Measurements from ENCODE around the gene COL4A2.

COL4A2 gene

GRCh38 chr13:110463871-110464510 is 156.9 kb downstream of the COL4A2 start:
- Histone ChIP-seq H3K36me3 (ENCODE audit: insufficient read depth, low read length) (peaks cover 96% of the 10 kb centered on the region), H3K27ac (ENCODE audit: low read depth, low read length) (no peak overlapping the region), H3K4me3 (ENCODE audit: low read depth in 1 of 2, low read length in 2 of 2) (no peak overlapping the region), H3K27me3 (ENCODE audit: control insufficient read depth in 1 of 2, insufficient read depth in 2 of 2, low read length in 2 of 2) (no peaks in the 10 kb centered on the region), H3K9me3 (ENCODE audit: low read length) (no peaks in the 10 kb centered on the region), H3K9ac (ENCODE audit: low read length) (no peak overlapping the region), H3K4me1 (ENCODE audit: insufficient read depth, low read length) (no peaks in the 10 kb centered on the region)

GRCh38 chr13:110464556-110465333 is 157.7 kb downstream of the COL4A2 start:
- no peaks in the 10 kb centered on the region for H3K4me1 ChIP-seq (ENCODE audit: insufficient read depth, low read length)
- H3K9me3 ChIP-seq (ENCODE audit: low read length): no peaks in the 10 kb centered on the region
- H3K9ac ChIP-seq (ENCODE audit: low read length): no peak overlapping the region
- H3K27ac ChIP-seq (ENCODE audit: low read depth, low read length): no peak overlapping the region
- H3K4me3 ChIP-seq (ENCODE audit: low read depth in 1 of 2, low read length in 2 of 2): no peak overlapping the region
- peaks cover 97% of the 10 kb centered on the region for H3K36me3 ChIP-seq (ENCODE audit: insufficient read depth, low read length)
- H3K27me3 ChIP-seq (ENCODE audit: control insufficient read depth in 1 of 2, insufficient read depth in 2 of 2, low read length in 2 of 2): no peaks in the 10 kb centered on the region

GRCh38 chr13:110465696-110466095 is 158.6 kb downstream of the COL4A2 start:
- Histone ChIP-seq H3K9ac (ENCODE audit: low read length) (no peak overlapping the region), H3K4me1 (ENCODE audit: insufficient read depth, low read length) (no peaks in the 10 kb centered on the region), H3K4me3 (ENCODE audit: low read depth in 1 of 2, low read length in 2 of 2) (no peak overlapping the region), H3K27me3 (ENCODE audit: control insufficient read depth in 1 of 2, insufficient read depth in 2 of 2, low read length in 2 of 2) (no peaks in the 10 kb centered on the region), H3K27ac (ENCODE audit: low read depth, low read length) (no peak overlapping the region), H3K9me3 (ENCODE audit: low read length) (no peaks in the 10 kb centered on the region), H3K36me3 (ENCODE audit: insufficient read depth, low read length) (peaks cover 95% of the 10 kb centered on the region)

GRCh38 chr13:110466266-110466915 is 159.3 kb downstream of the COL4A2 start:
- Histone ChIP-seq H3K27me3 (ENCODE audit: control insufficient read depth in 1 of 2, insufficient read depth in 2 of 2, low read length in 2 of 2) (no peaks in the 10 kb centered on the region), H3K4me1 (ENCODE audit: insufficient read depth, low read length) (no peaks in the 10 kb centered on the region), H3K9ac (ENCODE audit: low read length) (no peak overlapping the region), H3K36me3 (ENCODE audit: insufficient read depth, low read length) (peaks cover 96% of the 10 kb centered on the region), H3K9me3 (ENCODE audit: low read length) (no peaks in the 10 kb centered on the region), H3K4me3 (ENCODE audit: low read depth in 1 of 2, low read length in 2 of 2) (no peak overlapping the region), H3K27ac (ENCODE audit: low read depth, low read length) (no peak overlapping the region)

- Histone ChIP-seq H3K9me3 (ENCODE audit: low read length) (no peaks in the 10 kb centered on the region), H3K4me3 (ENCODE audit: low read depth in 1 of 2, low read length in 2 of 2) (no peak overlapping the region), H3K36me3 (ENCODE audit: insufficient read depth, low read length) (peaks cover 94% of the 10 kb centered on the region), H3K9ac (ENCODE audit: low read length) (no peak overlapping the region), H3K4me1 (ENCODE audit: insufficient read depth, low read length) (no peaks in the 10 kb centered on the region), H3K27me3 (ENCODE audit: control insufficient read depth in 1 of 2, insufficient read depth in 2 of 2, low read length in 2 of 2) (no peaks in the 10 kb centered on the region), H3K27ac (ENCODE audit: low read depth, low read length) (no peak overlapping the region)
Observed at GRCh38 chr13:110467516-110468110, 160.5 kb downstream of the COL4A2 start.

GRCh38 chr13:110468986-110469495 is 162.0 kb downstream of the COL4A2 start:
- Histone ChIP-seq H3K4me3 (ENCODE audit: low read depth in 1 of 2, low read length in 2 of 2) (no peak overlapping the region), H3K9me3 (ENCODE audit: low read length) (no peaks in the 10 kb centered on the region), H3K4me1 (ENCODE audit: insufficient read depth, low read length) (no peaks in the 10 kb centered on the region), H3K36me3 (ENCODE audit: insufficient read depth, low read length) (peaks cover 93% of the 10 kb centered on the region), H3K27me3 (ENCODE audit: control insufficient read depth in 1 of 2, insufficient read depth in 2 of 2, low read length in 2 of 2) (no peaks in the 10 kb centered on the region), H3K27ac (ENCODE audit: low read depth, low read length) (no peak overlapping the region), H3K9ac (ENCODE audit: low read length) (no peak overlapping the region)

- Histone ChIP-seq H3K4me3 (ENCODE audit: low read depth in 1 of 2, low read length in 2 of 2) (no peak overlapping the region), H3K36me3 (ENCODE audit: insufficient read depth, low read length) (peaks cover 93% of the 10 kb centered on the region), H3K9me3 (ENCODE audit: low read length) (no peaks in the 10 kb centered on the region), H3K9ac (ENCODE audit: low read length) (no peak overlapping the region), H3K4me1 (ENCODE audit: insufficient read depth, low read length) (no peaks in the 10 kb centered on the region), H3K27me3 (ENCODE audit: control insufficient read depth in 1 of 2, insufficient read depth in 2 of 2, low read length in 2 of 2) (no peaks in the 10 kb centered on the region), H3K27ac (ENCODE audit: low read depth, low read length) (no peak overlapping the region)
Observed at GRCh38 chr13:110469597-110469996, 162.5 kb downstream of the COL4A2 start.

- Histone ChIP-seq H3K4me3 (ENCODE audit: low read depth in 1 of 2, low read length in 2 of 2) (no peak overlapping the region), H3K9ac (ENCODE audit: low read length) (no peak overlapping the region), H3K27ac (ENCODE audit: low read depth, low read length) (no peak overlapping the region), H3K27me3 (ENCODE audit: control insufficient read depth in 1 of 2, insufficient read depth in 2 of 2, low read length in 2 of 2) (no peaks in the 10 kb centered on the region), H3K9me3 (ENCODE audit: low read length) (no peaks in the 10 kb centered on the region), H3K4me1 (ENCODE audit: insufficient read depth, low read length) (no peaks in the 10 kb centered on the region), H3K36me3 (ENCODE audit: insufficient read depth, low read length) (peaks cover 92% of the 10 kb centered on the region)
Observed at GRCh38 chr13:110470272-110471009, 163.4 kb downstream of the COL4A2 start.

GRCh38 chr13:110471156-110471832 is 164.2 kb downstream of the COL4A2 start:
- Histone ChIP-seq H3K27me3 (ENCODE audit: control insufficient read depth in 1 of 2, insufficient read depth in 2 of 2, low read length in 2 of 2) (no peaks in the 10 kb centered on the region), H3K36me3 (ENCODE audit: insufficient read depth, low read length) (peaks cover 92% of the 10 kb centered on the region), H3K9me3 (ENCODE audit: low read length) (no peaks in the 10 kb centered on the region), H3K9ac (ENCODE audit: low read length) (no peak overlapping the region), H3K4me1 (ENCODE audit: insufficient read depth, low read length) (no peaks in the 10 kb centered on the region), H3K4me3 (ENCODE audit: low read depth in 1 of 2, low read length in 2 of 2) (no peak overlapping the region), H3K27ac (ENCODE audit: low read depth, low read length) (peak overlapping the region; percentile 52)

GRCh38 chr13:110471833-110472162 is 164.7 kb downstream of the COL4A2 start:
- Histone ChIP-seq H3K4me1 (ENCODE audit: insufficient read depth, low read length) (no peaks in the 10 kb centered on the region), H3K9me3 (ENCODE audit: low read length) (no peaks in the 10 kb centered on the region), H3K27me3 (ENCODE audit: control insufficient read depth in 1 of 2, insufficient read depth in 2 of 2, low read length in 2 of 2) (no peaks in the 10 kb centered on the region), H3K9ac (ENCODE audit: low read length) (no peak overlapping the region), H3K36me3 (ENCODE audit: insufficient read depth, low read length) (peaks cover 92% of the 10 kb centered on the region), H3K27ac (ENCODE audit: low read depth, low read length) (peak overlapping the region; percentile 52), H3K4me3 (ENCODE audit: low read depth in 1 of 2, low read length in 2 of 2) (no peak overlapping the region)
